ENCODE data around the gene MRM3.

GRCh38 chr17:812638-813204, 30.6 kb downstream of the MRM3 start:
- TF ChIP-seq CTCF (IDR thresholded peaks at IDR 0.05; ENCODE audit: insufficient read depth, low read depth, low read length) (no peak), EZH2 (IDR thresholded peaks at IDR 0.05; ENCODE audit: insufficient read depth, low read length) (no peak)
